HepG2 (cell line): ENCODE results near the gene AUH. TPM values are rescaled to one million over a fixed set of nuclear protein-coding genes. Genes with fewer than 3 reads are reported as not detected.
A peak's percentile ranks its signal among the peaks of the same experiment; 100 is the strongest.

ENCODE experiments used
- ATAC-seq: fragments of 200-7000 bp; cut with Tn5 transposase; 3 replicates; pipeline ENCODE4 v1.9.1; 2020; ENCODE audit warnings: mild to moderate bottlenecking, moderate library complexity
- BruUV-seq: library from RNA; stranded (reverse); fragments of 400-500 nt; replicated peaks from 2 replicates; lab custom pipeline; 2021; lab: Mats Ljungman, UMichigan
- CTCF ChIA-PET: fragments of 300-600 bp; formaldehyde crosslinking; extraction: SDS; loops from one replicate; lab custom pipeline; 2021; ENCODE audit warnings: low total read pairs, inconsistent platforms, low intra/inter-chr PET ratio; lab: Yijun Ruan, JAX
- POLR2A ChIA-PET: fragments of 350-600 bp; sonication (Branson Sonifier 250); formaldehyde crosslinking; loops from one replicate; lab custom pipeline; 2020; ENCODE audit warnings: antibody characterized with exemption, inconsistent platforms; lab: Yijun Ruan, JAX
- DNase-seq: peaks from one replicate; pipeline ENCODE4 v3.0.0-alpha.2; 2015; ENCODE audit warnings: low spot score
- FAIRE-seq: peaks from 3 replicates; lab custom pipeline; 2011; peaks lifted over from hg19 to GRCh38; lab: Jason Lieb, UNC
- H2AFZ ChIP-seq: one replicate; pipeline ENCODE4 v1.6.1; 2011; ENCODE audit warnings: low read length, inconsistent platforms
- H3K27ac ChIP-seq: fragments of 300-600 bp; 3 replicates; pipeline ENCODE4 v1.8.0; 2011; ENCODE audit warnings: mixed run types, mild to moderate bottlenecking, mixed read lengths, low read length, inconsistent platforms; ENCODE audit not compliant: insufficient read depth; ENCODE audit errors: extremely low read length
- H3K27me3 ChIP-seq, 2 experiments: fragments of 200-600 bp in 1 of 2; 2 replicates in 1 of 2; 3 replicates in 1 of 2; pipeline versions ENCODE4 v1.6.0 to v1.8.0; 2011; ENCODE audit warnings: low read length in 2 of 2, mild to moderate bottlenecking in 2 of 2, moderate library complexity in 2 of 2, inconsistent platforms in 1 of 2; ENCODE audit not compliant: insufficient read depth in 2 of 2, control insufficient read depth in 1 of 2
- H3K36me3 ChIP-seq, 2 experiments: fragments of 200-600 bp in 1 of 2; replicated peaks in 1 of 2; 2 replicates in 1 of 2; 3 replicates in 1 of 2; pipeline versions ENCODE4 v1.5.1 to v1.8.0; 2011; ENCODE audit warnings: low read length in 2 of 2, inconsistent platforms in 1 of 2; ENCODE audit not compliant: insufficient read depth in 2 of 2, control insufficient read depth in 1 of 2
- H3K4me1 ChIP-seq: 2 replicates; pipeline ENCODE4 v1.5.1; 2012; ENCODE audit warnings: low read length, inconsistent platforms; ENCODE audit not compliant: insufficient read depth
- H3K4me2 ChIP-seq: 2 replicates; pipeline ENCODE4 v1.6.0; 2011; ENCODE audit warnings: low read depth, low read length, inconsistent platforms
- H3K4me3 ChIP-seq, 3 experiments: fragments of 200-600 bp in 1 of 3; sonication (generic), shearing (Covaris generic) in 1 of 3; replicated peaks in 1 of 3; 2 replicates each; pipeline ENCODE4 v1.5.1; 2011 to 2016; ENCODE audit warnings: low read length in 3 of 3, inconsistent platforms in 2 of 3, low read depth in 2 of 3, mild to moderate bottlenecking in 2 of 3, control low read depth in 1 of 3, mixed read lengths in 1 of 3; ENCODE audit not compliant: insufficient read depth in 1 of 3
- H3K79me2 ChIP-seq: one replicate; pipeline ENCODE4 v1.6.1; 2011; ENCODE audit warnings: low read length, inconsistent platforms; ENCODE audit not compliant: insufficient read depth
- H3K9ac ChIP-seq: 2 replicates; pipeline ENCODE4 v1.6.0; 2011; ENCODE audit warnings: mild to moderate bottlenecking, low read depth, low read length, inconsistent platforms; ENCODE audit not compliant: insufficient read depth
- H3K9me3 ChIP-seq: 2 replicates; pipeline ENCODE4 v1.5.1; 2012; ENCODE audit warnings: mild to moderate bottlenecking, low read length
- H4K20me1 ChIP-seq: 2 replicates; pipeline ENCODE4 v1.6.0; 2011; ENCODE audit warnings: inconsistent platforms, mild to moderate bottlenecking, low read length, moderate library complexity; ENCODE audit not compliant: insufficient read depth
- ATF4 ChIP-seq, 2 experiments: fragments of 450-650 bp in 1 of 2; sonication (generic) in 1 of 2; formaldehyde crosslinking; IDR thresholded peaks; 2 replicates each; pipeline versions ENCODE4 v1.5.0 to v1.8.0; 2020 to 2022; ENCODE audit warnings: mild to moderate bottlenecking in 1 of 2, missing genetic modification reagents in 1 of 2
- CHD4 ChIP-seq: fragments of 200-600 bp; sonication (generic); IDR thresholded peaks from 2 replicates; pipeline ENCODE4 v1.7.0; 2017; ENCODE audit warnings: mild to moderate bottlenecking, low read length, borderline replicate concordance
- GFI1 ChIP-seq: sonication (generic); formaldehyde crosslinking; IDR thresholded peaks from 2 replicates; pipeline ENCODE4 v1.5.0; 2020; ENCODE audit warnings: missing genetic modification reagents, mild to moderate bottlenecking, borderline replicate concordance
- GLMP ChIP-seq: sonication (generic); formaldehyde crosslinking; IDR thresholded peaks from 2 replicates; pipeline ENCODE4 v1.9.0; 2021; ENCODE audit warnings: missing genetic modification reagents, mild to moderate bottlenecking, borderline replicate concordance
- HBP1 ChIP-seq: IDR thresholded peaks from 2 replicates; pipeline ENCODE4 v1.6.1; 2016; ENCODE audit warnings: low read depth, control low read depth
- HMGA1 ChIP-seq: sonication (generic); formaldehyde crosslinking; conservative IDR thresholded peaks from 2 replicates; pipeline ENCODE4 v1.4.0; 2020; ENCODE audit warnings: missing genetic modification reagents
- HNF4A ChIP-seq: sonication (generic); formaldehyde crosslinking; IDR thresholded peaks from 2 replicates; pipeline ENCODE4 v1.4.0; 2020; ENCODE audit warnings: missing genetic modification reagents
- ISX ChIP-seq: sonication (generic); formaldehyde crosslinking; conservative IDR thresholded peaks from 2 replicates; pipeline ENCODE4 v1.5.0; 2020; ENCODE audit warnings: missing genetic modification reagents
- NBN ChIP-seq: fragments of 450-650 bp; conservative IDR thresholded peaks from 2 replicates; pipeline ENCODE4 v1.6.1; 2017
- POLR2AphosphoS2 ChIP-seq: IDR thresholded peaks from 2 replicates; pipeline ENCODE4 v1.6.1; 2011; ENCODE audit warnings: low read depth, low read length, improper control_type of control experiment
- REL ChIP-seq: sonication (generic); formaldehyde crosslinking; conservative IDR thresholded peaks from 2 replicates; pipeline ENCODE4 v1.8.0; 2022; ENCODE audit warnings: mild to moderate bottlenecking, missing genetic modification reagents, moderate library complexity
- SNAPC5 ChIP-seq: sonication (generic); formaldehyde crosslinking; IDR thresholded peaks from 2 replicates; pipeline ENCODE4 v1.8.1; 2023; ENCODE audit warnings: mild to moderate bottlenecking, missing genetic modification reagents, borderline replicate concordance
- SYNCRIP ChIP-seq: fragments of 200-400 bp; formaldehyde crosslinking; IDR thresholded peaks from 2 replicates; pipeline ENCODE4 v1.6.1; 2018; ENCODE audit warnings: mild to moderate bottlenecking, low read depth, low read length; ENCODE audit not compliant: insufficient read depth
- ZBTB10 ChIP-seq: sonication (generic); formaldehyde crosslinking; IDR thresholded peaks from 2 replicates; pipeline ENCODE4 v1.4.0; 2020; ENCODE audit warnings: missing genetic modification reagents, borderline replicate concordance
- ZBTB7A ChIP-seq: sonication (generic); formaldehyde crosslinking; IDR thresholded peaks from 2 replicates; pipeline ENCODE4 v1.8.0; 2022; ENCODE audit warnings: mild to moderate bottlenecking, missing genetic modification reagents
- ZNF10 ChIP-seq: sonication (generic); formaldehyde crosslinking; IDR thresholded peaks from 2 replicates; pipeline ENCODE4 v1.4.0; 2020; ENCODE audit warnings: mild to moderate bottlenecking, low read depth, missing genetic modification reagents, borderline replicate concordance
- ZNF232 ChIP-seq: sonication (generic); formaldehyde crosslinking; IDR thresholded peaks from 2 replicates; pipeline ENCODE4 v1.4.0; 2020; ENCODE audit warnings: missing genetic modification reagents, borderline replicate concordance
- ZNF558 ChIP-seq: sonication (generic); formaldehyde crosslinking; IDR thresholded peaks from 2 replicates; pipeline ENCODE4 v1.9.0; 2022; ENCODE audit warnings: mild to moderate bottlenecking, missing genetic modification reagents, borderline replicate concordance
- WGBS: methylation state at CpG from one replicate; pipeline ENCODE4 v1.1.6; 2017; ENCODE audit warnings: low lambda C conversion rate; 5-methylcytosine and 5-hydroxymethylcytosine counted together
- in situ Hi-C: cut with HindIII; loops from 2 replicates; pipeline ENCODE4 v1.10.0; 2017; ENCODE audit warnings: low pct_unique_long_range_greater_than_20kb; ENCODE audit not compliant: extremely low pct_ligation_motif_present
- intact Hi-C: fragments of 100-400 bp; cut with micrococcal nuclease; formaldehyde crosslinking; loops from one replicate; pipeline ENCODE4 v1.10.0; 2022; ENCODE audit not compliant: unreplicated experiment
- polyA plus RNA-seq, 8 experiments: library from polyadenylated mRNA; depleted of rRNA in 3 of 8; stranded (reverse) in 7 of 8; unstranded in 1 of 8; fragments of >200 nt; fragmentation: Illumina TruSeq in 4 of 8; extraction: Trizol in 4 of 8; gene quantifications; 2 replicates each; pipeline versions ENCODE4 v1.2.1 to v1.2.3, GENCODE V29; 2011 to 2016; ENCODE audit warnings: low read depth in 4 of 8, missing spikeins in 1 of 8, mixed read lengths in 1 of 8; ENCODE audit not compliant: insufficient read depth in 1 of 8
- total RNA-seq, 5 experiments: library from RNA; depleted of rRNA; stranded (reverse); fragments of >200 nt; fragmentation: Illumina TruSeq; extraction: Trizol; gene quantifications; 2 replicates each; pipeline ENCODE4 v1.2.3, GENCODE V29; 2016; ENCODE audit warnings: low read depth in 1 of 5

The AUH gene
- total and polyA plus RNA-seq, 2 of the 13 experiments (the other 11 are each of a cell fraction or from before 2014, with no cell fraction given): 25.8 to 31.9 TPM

- TF ChIP-seq HBP1 (CRISPR knock-in tag) (no peak), GFI1 (CRISPR knock-in tag) (no peak)
These were observed 13.2 kb upstream of the AUH start (continued) for GRCh38 chr9:91374939-91375338.

- DNase-seq (no peak), ATAC-seq (peak; percentile 42; the same call in 1 of the 3 replicates), FAIRE-seq (no peak)
- CTCF ChIA-PET: no interaction called here
- Histone ChIP-seq H3K4me3 (no peak overlapping the region), H3K27me3 (no peaks in the 10 kb centered on the region), H3K36me3 (no peaks in the 10 kb centered on the region), H3K4me2 (no peak overlapping the region), H3K27ac (no peak overlapping the region), H3K4me1 (peaks cover 10% of the 10 kb centered on the region), H3K9me3 (no peaks in the 10 kb centered on the region; the same call in 1 of the 2 replicates), H4K20me1 (no peaks in the 10 kb centered on the region), H3K79me2 (no peaks in the 10 kb centered on the region), H2AFZ (no peak overlapping the region), H3K9ac (no peak overlapping the region)
- POLR2A ChIA-PET: interaction anchor here (1.2 to 1.3 kb wide), 2 partner anchors 10 to 15 kb away, joined by 3 to 4 read pairs; no protein-coding TSS in a partner anchor
- in situ Hi-C loops (no loop called here), intact Hi-C loops (no loop called here)
- no TSS peak for BruUV-seq
- WGBS: 45% methylated on average over 1 of the region's 1 CpG
- no peak for TF ChIP-seq ISX (CRISPR knock-in tag)
- TF ChIP-seq ZBTB10 (CRISPR knock-in tag): no peak
- no peak for TF ChIP-seq HNF4A (CRISPR knock-in tag)
- TF ChIP-seq ATF4 (CRISPR knock-in tag; IDR thresholded peaks at IDR 0.05): no peak
- no peak for TF ChIP-seq SNAPC5 (CRISPR knock-in tag)
- no peak for TF ChIP-seq SYNCRIP
- TF ChIP-seq HMGA1: no peak
- no peak for TF ChIP-seq ZNF232 (CRISPR knock-in tag)
- TF ChIP-seq ZBTB7A (CRISPR knock-in tag): no peak
- TF ChIP-seq POLR2AphosphoS2: no peak
- no peak for TF ChIP-seq CHD4
- no peak for TF ChIP-seq REL (CRISPR knock-in tag)
- TF ChIP-seq ZNF558 (CRISPR knock-in tag): no peak
- no peak for TF ChIP-seq NBN
- TF ChIP-seq GLMP (CRISPR knock-in tag): no peak
- no peak for TF ChIP-seq ZNF10
These were observed 10.2 kb upstream of the AUH start for GRCh38 chr9:91371894-91372293.
